H9 (cell line): ENCODE measurements around the gene ZNF490. TPM values are rescaled to one million over a fixed set of nuclear protein-coding genes. Genes with fewer than 3 reads are reported as not detected.

Experiments used
- DNase-seq: peaks from one replicate; pipeline ENCODE4 v3.0.0-alpha.2; 2017
- H2AFZ ChIP-seq: one replicate; pipeline ENCODE4 v1.6.1; 2013; ENCODE audit warnings: mild to moderate bottlenecking, low read length, control low read depth, moderate library complexity
- H2AK5ac ChIP-seq: 2 replicates; pipeline ENCODE4 v1.6.1; 2013; ENCODE audit warnings: low read length, control low read depth, mixed read lengths; ENCODE audit not compliant: insufficient read length
- H2BK120ac ChIP-seq: one replicate; pipeline ENCODE4 v1.6.1; 2013; ENCODE audit warnings: low read depth, mild to moderate bottlenecking, low read length, control low read depth, inconsistent platforms; ENCODE audit not compliant: poor library complexity, severe bottlenecking
- H2BK12ac ChIP-seq: 2 replicates; pipeline ENCODE4 v1.6.1; 2013; ENCODE audit warnings: low read length, control low read depth, mixed read lengths, low read depth; ENCODE audit not compliant: insufficient read length
- H2BK15ac ChIP-seq: 2 replicates; pipeline ENCODE4 v1.6.1; 2013; ENCODE audit warnings: low read depth, low read length, control low read depth
- H2BK20ac ChIP-seq: one replicate; pipeline ENCODE4 v1.6.1; 2013; ENCODE audit warnings: low read depth, mild to moderate bottlenecking, low read length, control low read depth, inconsistent platforms; ENCODE audit not compliant: poor library complexity, severe bottlenecking
- H2BK5ac ChIP-seq: 2 replicates; pipeline ENCODE4 v1.6.1; 2013; ENCODE audit warnings: low read length, control low read depth, mixed read lengths; ENCODE audit not compliant: insufficient read length
- H3K14ac ChIP-seq: 2 replicates; pipeline ENCODE4 v1.6.1; 2013; ENCODE audit warnings: low read length, control low read depth; ENCODE audit not compliant: insufficient read depth
- H3K18ac ChIP-seq: 2 replicates; pipeline ENCODE4 v1.6.1; 2013; ENCODE audit warnings: low read depth, mild to moderate bottlenecking, mixed read lengths, low read length, control low read depth; ENCODE audit not compliant: insufficient read length
- H3K23ac ChIP-seq: 2 replicates; pipeline ENCODE4 v1.6.1; 2013; ENCODE audit warnings: low read length, control low read depth, mixed read lengths, low read depth; ENCODE audit not compliant: insufficient read length
- H3K23me2 ChIP-seq: 2 replicates; pipeline ENCODE4 v1.6.1; 2013; ENCODE audit warnings: low read depth, mild to moderate bottlenecking, mixed read lengths, low read length, control low read depth; ENCODE audit not compliant: insufficient read length, poor library complexity, severe bottlenecking
- H3K27ac ChIP-seq: 2 replicates; pipeline ENCODE4 v1.5.1; 2013; ENCODE audit warnings: low read length, control low read depth, mixed read lengths, low read depth; ENCODE audit not compliant: insufficient read length
- H3K27me3 ChIP-seq: 2 replicates; pipeline ENCODE4 v1.6.1; 2013; ENCODE audit warnings: low read length, control low read depth, inconsistent platforms; ENCODE audit not compliant: insufficient read depth
- H3K4ac ChIP-seq: 2 replicates; pipeline ENCODE4 v1.6.1; 2013; ENCODE audit warnings: low read depth, mild to moderate bottlenecking, control low read depth, inconsistent platforms, low read length, moderate library complexity
- H3K4me1 ChIP-seq: 2 replicates; pipeline ENCODE4 v1.6.1; 2013; ENCODE audit warnings: low read length, control low read depth, inconsistent platforms; ENCODE audit not compliant: insufficient read depth
- H3K4me2 ChIP-seq: 2 replicates; pipeline ENCODE4 v1.6.1; 2013; ENCODE audit warnings: low read length, control low read depth, mixed read lengths; ENCODE audit not compliant: insufficient read length, insufficient read depth
- H3K56ac ChIP-seq: 2 replicates; pipeline ENCODE4 v1.6.1; 2013; ENCODE audit warnings: low read depth, mild to moderate bottlenecking, mixed read lengths, low read length, control low read depth; ENCODE audit not compliant: insufficient read length
- H3K79me1 ChIP-seq: 2 replicates; pipeline ENCODE4 v1.6.1; 2013; ENCODE audit warnings: low read depth, mild to moderate bottlenecking, moderate library complexity, low read length, control low read depth, inconsistent platforms; ENCODE audit not compliant: insufficient read depth, poor library complexity, severe bottlenecking
- H3K79me2 ChIP-seq: 2 replicates; pipeline ENCODE4 v1.6.1; 2013; ENCODE audit warnings: low read length, control low read depth, inconsistent platforms; ENCODE audit not compliant: insufficient read depth
- H3K9ac ChIP-seq: 2 replicates; pipeline ENCODE4 v1.6.1; 2013; ENCODE audit warnings: low read length, control low read depth, mixed read lengths; ENCODE audit not compliant: insufficient read length; ENCODE audit errors: extremely low read depth
- H3K9me3 ChIP-seq: one replicate; pipeline ENCODE4 v1.6.1; 2013; ENCODE audit warnings: low read depth, low read length, inconsistent platforms; ENCODE audit not compliant: control insufficient read depth
- H3T11ph ChIP-seq: one replicate; pipeline ENCODE4 v1.6.1; 2013; ENCODE audit warnings: mild to moderate bottlenecking, low read length, control low read depth, inconsistent platforms
- H4K20me1 ChIP-seq: one replicate; pipeline ENCODE4 v1.6.1; 2013; ENCODE audit not compliant: control insufficient read depth, insufficient read length, insufficient read depth
- H4K5ac ChIP-seq: 2 replicates; pipeline ENCODE4 v1.6.1; 2013; ENCODE audit warnings: low read depth, mild to moderate bottlenecking, mixed read lengths, low read length, control low read depth; ENCODE audit not compliant: insufficient read length
- H4K8ac ChIP-seq: replicated peaks from 2 replicates; pipeline ENCODE4 v1.6.1; 2013; ENCODE audit warnings: low read length, control low read depth, mixed read lengths, low read depth; ENCODE audit not compliant: insufficient read length
- H4K91ac ChIP-seq: 2 replicates; pipeline ENCODE4 v1.6.1; 2013; ENCODE audit warnings: low read depth, mild to moderate bottlenecking, moderate library complexity, mixed read lengths, low read length, control low read depth; ENCODE audit not compliant: insufficient read length
- H3K27ac Mint-ChIP-seq, 3 experiments: 2 replicates in 2 of 3; 3 replicates in 1 of 3; pipeline ENCODE4 v1.8.0; 2020 to 2021; ENCODE audit warnings: mixed read lengths in 3 of 3, mild to moderate bottlenecking in 1 of 3, moderate library complexity in 1 of 3
- H3K27me3 Mint-ChIP-seq: 2 replicates; pipeline ENCODE4 v1.8.0; 2021; ENCODE audit warnings: low read depth, mild to moderate bottlenecking, moderate library complexity, mixed read lengths
- H3K36me3 Mint-ChIP-seq, 3 experiments: 2 replicates in 2 of 3; 3 replicates in 1 of 3; pipeline ENCODE4 v1.8.0; 2020 to 2021; ENCODE audit warnings: low read depth in 3 of 3, mixed read lengths in 3 of 3; ENCODE audit not compliant: insufficient read depth in 1 of 3
- H3K4me1 Mint-ChIP-seq, 2 experiments: 2 replicates each; pipeline ENCODE4 v1.8.0; 2020; ENCODE audit warnings: mixed read lengths in 2 of 2
- H3K4me3 Mint-ChIP-seq, 2 experiments: 2 replicates in 1 of 2; 3 replicates in 1 of 2; pipeline ENCODE4 v1.8.0; 2020 to 2021; ENCODE audit warnings: mild to moderate bottlenecking in 2 of 2, mixed read lengths in 2 of 2, moderate library complexity in 1 of 2
- H3K9me3 Mint-ChIP-seq, 2 experiments: 2 replicates in 1 of 2; 3 replicates in 1 of 2; pipeline ENCODE4 v1.8.0; 2020; ENCODE audit warnings: mild to moderate bottlenecking in 2 of 2, mixed read lengths in 2 of 2, moderate library complexity in 1 of 2
- CTCF ChIP-seq: fragments of 200-600 bp; sonication (generic); conservative IDR thresholded peaks from 3 replicates; pipeline ENCODE4 v1.8.0; 2021; ENCODE audit warnings: antibody characterized with exemption, mild to moderate bottlenecking
- WGBS: extraction: QIAGEN DNeasy Blood & Tissue Kit; methylation state at CpG from one replicate; pipeline ENCODE4 v1.1.7; 2013; ENCODE audit warnings: missing lambda C conversion rate, low lambda C conversion rate, mixed read lengths; ENCODE audit not compliant: insufficient read length; ENCODE audit errors: extremely low coverage; 5-methylcytosine and 5-hydroxymethylcytosine counted together
- total RNA-seq: library from RNA; stranded (reverse); gene quantifications from 2 replicates; pipeline ENCODE4 v1.2.1, GENCODE V29; 2021

The ZNF490 gene
- total RNA-seq, 1 experiment from 2014 or later = 10.1 TPM

GRCh38 chr19:12596485-12596884 lies 14.1 kb downstream of the ZNF490 start:
- Mint-ChIP-seq H3K27ac (no peak overlapping the region), H3K36me3 (peaks cover 0 to 15% (median 5%) of the 10 kb centered on the region in 3 experiments; a peak in 5 of 7 replicates), H3K4me1 (peaks cover 0 to 2% of the 10 kb centered on the region in 2 experiments; a peak in 1 of 4 replicates), H3K4me3 (no peak overlapping the region), H3K9me3 (no peaks in the 10 kb centered on the region), H3K27me3 (no peaks in the 10 kb centered on the region)
- Histone ChIP-seq H3K9ac (no peak overlapping the region), H2AFZ (no peak overlapping the region), H3K79me1 (no peaks in the 10 kb centered on the region), H3K27ac (no peak overlapping the region), H3K79me2 (no peaks in the 10 kb centered on the region), H3K4me2 (no peak overlapping the region), H3K56ac (no peak overlapping the region), H2BK20ac (no peak overlapping the region), H4K91ac (no peak overlapping the region), H3K4ac (no peak overlapping the region), H2BK120ac (no peak overlapping the region), H2BK15ac (no peak overlapping the region), H3K9me3 (no peaks in the 10 kb centered on the region), H3K14ac (no peak overlapping the region), H2BK5ac (no peak overlapping the region), H4K20me1 (no peaks in the 10 kb centered on the region), H3T11ph (no peak overlapping the region), H2BK12ac (no peak overlapping the region), H3K18ac (no peak overlapping the region), H2AK5ac (no peak overlapping the region), H3K27me3 (no peaks in the 10 kb centered on the region), H3K23ac (no peak overlapping the region), H3K4me1 (no peaks in the 10 kb centered on the region), H4K8ac (no peak overlapping the region), H4K5ac (no peak overlapping the region), H3K23me2 (no peaks in the 10 kb centered on the region)
- WGBS = no CpG with 5 or more reads among the region's 11 CpGs
- no peak for TF ChIP-seq CTCF
- DNase-seq = no peak
